Progenitor cell of endocrine pancreas (in vitro differentiated cells): ENCODE data around the gene TMEM132D. TPM values are rescaled to one million over a fixed set of nuclear protein-coding genes. Genes with fewer than 3 reads are reported as not detected.

Experiments used
- DNase-seq: peaks from one replicate; pipeline ENCODE4 v3.0.0; 2021; ENCODE audit warnings: low spot score; ENCODE audit not compliant: unreplicated experiment
- H3K27ac Mint-ChIP-seq: 2 replicates; pipeline ENCODE4 v1.8.0; 2021; ENCODE audit warnings: mild to moderate bottlenecking, moderate library complexity, mixed read lengths
- H3K27me3 Mint-ChIP-seq: 2 replicates; pipeline ENCODE4 v1.8.0; 2021; ENCODE audit warnings: mixed read lengths
- H3K36me3 Mint-ChIP-seq: 2 replicates; pipeline ENCODE4 v1.8.0; 2022; ENCODE audit warnings: mixed read lengths; ENCODE audit not compliant: insufficient read depth
- H3K4me1 Mint-ChIP-seq: 2 replicates; pipeline ENCODE4 v1.8.0; 2021; ENCODE audit warnings: low read depth, mixed read lengths
- H3K4me3 Mint-ChIP-seq: 2 replicates; pipeline ENCODE4 v1.8.0; 2021; ENCODE audit warnings: low read depth, mild to moderate bottlenecking, moderate library complexity, mixed read lengths
- H3K9me3 Mint-ChIP-seq: 2 replicates; pipeline ENCODE4 v1.8.0; 2021; ENCODE audit warnings: low read depth, mixed read lengths
- CTCF ChIP-seq: fragments of 200-600 bp; sonication (generic); IDR thresholded peaks from one replicate; pipeline ENCODE4 v1.5.0; 2021; ENCODE audit warnings: antibody characterized with exemption, mild to moderate bottlenecking; ENCODE audit not compliant: unreplicated experiment
- total RNA-seq: library from RNA; stranded (reverse); gene quantifications from 2 replicates; pipeline ENCODE4 v1.2.1, GENCODE V29; 2021

Gene TMEM132D
- total RNA-seq, 1 donor from 2014 or later = 0.46 TPM

- peaks cover 18% of the 10 kb centered on the region for H3K27me3 Mint-ChIP-seq
- no peak for DNase-seq
- no peaks in the 10 kb centered on the region for H3K9me3 Mint-ChIP-seq
- no peak for TF ChIP-seq CTCF
- H3K27ac Mint-ChIP-seq = no peak overlapping the region
- no peaks in the 10 kb centered on the region for H3K4me1 Mint-ChIP-seq
- no peak overlapping the region for H3K4me3 Mint-ChIP-seq
- no peaks in the 10 kb centered on the region for H3K36me3 Mint-ChIP-seq
Observed at GRCh38 chr12:129076441-129077320, 827.1 kb downstream of the TMEM132D start.

GRCh38 chr12:129075460-129076208 lies 828.2 kb downstream of the TMEM132D start:
- Mint-ChIP-seq H3K27me3 (peaks cover 23% of the 10 kb centered on the region), H3K4me1 (no peaks in the 10 kb centered on the region), H3K4me3 (no peak overlapping the region), H3K9me3 (no peaks in the 10 kb centered on the region), H3K27ac (no peak overlapping the region), H3K36me3 (no peaks in the 10 kb centered on the region)
- DNase-seq = no peak
- TF ChIP-seq CTCF = no peak

GRCh38 chr12:129074379-129074778 lies 829.4 kb downstream of the TMEM132D start:
- DNase-seq = no peak
- TF ChIP-seq CTCF = no peak
- no peak overlapping the region for H3K4me3 Mint-ChIP-seq
- peaks cover 29% of the 10 kb centered on the region for H3K27me3 Mint-ChIP-seq
- no peaks in the 10 kb centered on the region for H3K36me3 Mint-ChIP-seq
- H3K9me3 Mint-ChIP-seq = no peaks in the 10 kb centered on the region
- H3K4me1 Mint-ChIP-seq = no peaks in the 10 kb centered on the region
- no peak overlapping the region for H3K27ac Mint-ChIP-seq

GRCh38 chr12:129073157-129073915 lies 830.5 kb downstream of the TMEM132D start:
- Mint-ChIP-seq H3K4me1 (no peaks in the 10 kb centered on the region), H3K4me3 (no peak overlapping the region), H3K27me3 (peaks cover 29% of the 10 kb centered on the region), H3K9me3 (no peaks in the 10 kb centered on the region), H3K27ac (no peak overlapping the region), H3K36me3 (no peaks in the 10 kb centered on the region)
- DNase-seq = no peak
- TF ChIP-seq CTCF = no peak

- no peaks in the 10 kb centered on the region for H3K36me3 Mint-ChIP-seq
- H3K27ac Mint-ChIP-seq = no peak overlapping the region
- H3K4me1 Mint-ChIP-seq = no peaks in the 10 kb centered on the region
- no peaks in the 10 kb centered on the region for H3K9me3 Mint-ChIP-seq
- TF ChIP-seq CTCF = no peak
- H3K4me3 Mint-ChIP-seq = no peak overlapping the region
- peaks cover 24% of the 10 kb centered on the region for H3K27me3 Mint-ChIP-seq
- DNase-seq = no peak
Observed at GRCh38 chr12:129071362-129071761, 832.5 kb downstream of the TMEM132D start.
